ENCODE data around the gene KCNK4. TPM values are rescaled to one million over a fixed set of nuclear protein-coding genes. Genes with fewer than 3 reads are reported as not detected.

Gene KCNK4
- total and polyA plus RNA-seq, 7 donors: 0.71 TPM; not detected in 6

DNA sequence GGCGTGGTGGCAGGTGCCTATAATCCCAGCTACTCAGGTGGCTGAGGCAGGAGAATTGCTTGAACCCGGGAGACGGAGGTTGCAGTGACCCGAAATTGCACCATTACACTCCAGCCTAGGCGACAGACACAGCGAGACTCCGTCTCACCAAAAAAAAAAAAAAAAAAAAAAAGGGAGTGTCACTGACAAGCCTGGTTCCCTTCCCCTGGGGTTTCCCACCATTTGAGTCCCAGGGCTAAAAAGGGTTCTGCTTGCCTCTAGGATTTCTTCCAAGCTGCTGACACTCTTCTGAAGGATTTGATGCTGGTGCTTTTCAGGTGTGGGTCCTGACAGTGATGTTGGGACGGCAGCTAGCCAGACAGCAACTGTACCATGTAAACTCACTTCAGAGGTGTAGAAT, 47.6 kb downstream of the KCNK4 start:
- H3K27me3 ChIP-seq: no peaks in the 10 kb centered on the region
- intact Hi-C loops (cut with DNase I): no loop called here
- H3K36me3 ChIP-seq: no peaks in the 10 kb centered on the region
- DNase-seq: no peak
- TF ChIP-seq POLR2A (IDR thresholded peaks at IDR 0.05) (no peak), EP300 (IDR thresholded peaks at IDR 0.05) (no peak), POLR2AphosphoS5 (IDR thresholded peaks at IDR 0.05) (no peak)
- TF ChIP-seq, protein P1, sequence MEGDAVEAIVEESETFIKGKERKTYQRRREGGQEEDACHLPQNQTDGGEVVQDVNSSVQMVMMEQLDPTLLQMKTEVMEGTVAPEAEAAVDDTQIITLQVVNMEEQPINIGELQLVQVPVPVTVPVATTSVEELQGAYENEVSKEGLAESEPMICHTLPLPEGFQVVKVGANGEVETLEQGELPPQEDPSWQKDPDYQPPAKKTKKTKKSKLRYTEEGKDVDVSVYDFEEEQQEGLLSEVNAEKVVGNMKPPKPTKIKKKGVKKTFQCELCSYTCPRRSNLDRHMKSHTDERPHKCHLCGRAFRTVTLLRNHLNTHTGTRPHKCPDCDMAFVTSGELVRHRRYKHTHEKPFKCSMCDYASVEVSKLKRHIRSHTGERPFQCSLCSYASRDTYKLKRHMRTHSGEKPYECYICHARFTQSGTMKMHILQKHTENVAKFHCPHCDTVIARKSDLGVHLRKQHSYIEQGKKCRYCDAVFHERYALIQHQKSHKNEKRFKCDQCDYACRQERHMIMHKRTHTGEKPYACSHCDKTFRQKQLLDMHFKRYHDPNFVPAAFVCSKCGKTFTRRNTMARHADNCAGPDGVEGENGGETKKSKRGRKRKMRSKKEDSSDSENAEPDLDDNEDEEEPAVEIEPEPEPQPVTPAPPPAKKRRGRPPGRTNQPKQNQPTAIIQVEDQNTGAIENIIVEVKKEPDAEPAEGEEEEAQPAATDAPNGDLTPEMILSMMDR (IDR thresholded peaks at IDR 0.05): no peak
- no peak overlapping the region for H3K4me3 ChIP-seq
- H3K4me1 ChIP-seq: peaks cover 0 to 24% (median 12%) of the 10 kb centered on the region in 4 donors
- 63 to 82% methylated on average over 8 of the region's 8 CpGs for WGBS, 2 donors
- H3K9me3 ChIP-seq: no peaks in the 10 kb centered on the region
- H3K27ac ChIP-seq: no peak overlapping the region

DNA sequence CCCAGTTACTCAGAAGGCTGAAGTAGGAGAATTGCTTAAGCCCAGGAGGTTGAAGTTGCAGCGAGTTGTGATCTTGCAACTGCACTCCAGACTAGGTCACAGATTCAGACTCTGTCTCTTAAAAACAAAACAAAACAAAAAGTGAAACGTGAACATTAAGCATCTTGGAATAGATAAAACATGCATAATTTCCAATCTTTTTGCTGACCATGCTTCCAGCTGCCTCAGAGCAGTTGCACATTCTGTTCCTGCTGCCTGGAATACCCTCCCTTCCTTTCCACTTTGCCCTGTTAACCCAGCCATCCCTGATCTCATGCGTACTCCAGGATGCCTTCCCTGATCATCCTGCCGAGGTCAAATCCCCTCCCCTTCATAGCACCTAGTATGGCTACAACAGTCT, 48.2 kb downstream of the KCNK4 start:
- no peaks in the 10 kb centered on the region for H3K9me3 ChIP-seq
- no peak overlapping the region for H3K4me3 ChIP-seq
- H3K4me1 ChIP-seq: peaks cover 0 to 24% (median 12%) of the 10 kb centered on the region in 4 donors
- H3K27ac ChIP-seq: no peak overlapping the region
- H3K27me3 ChIP-seq: no peaks in the 10 kb centered on the region
- H3K36me3 ChIP-seq: no peaks in the 10 kb centered on the region
- TF ChIP-seq, protein P1 (IDR thresholded peaks at IDR 0.05): no peak
- TF ChIP-seq EP300 (IDR thresholded peaks at IDR 0.05) (no peak), POLR2AphosphoS5 (IDR thresholded peaks at IDR 0.05) (no peak), POLR2A (IDR thresholded peaks at IDR 0.05) (no peak)
- WGBS, 2 donors: 60 to 62% methylated on average over 4 of the region's 4 CpGs
- no peak for DNase-seq
- intact Hi-C loops (cut with DNase I): no loop called here

DNA sequence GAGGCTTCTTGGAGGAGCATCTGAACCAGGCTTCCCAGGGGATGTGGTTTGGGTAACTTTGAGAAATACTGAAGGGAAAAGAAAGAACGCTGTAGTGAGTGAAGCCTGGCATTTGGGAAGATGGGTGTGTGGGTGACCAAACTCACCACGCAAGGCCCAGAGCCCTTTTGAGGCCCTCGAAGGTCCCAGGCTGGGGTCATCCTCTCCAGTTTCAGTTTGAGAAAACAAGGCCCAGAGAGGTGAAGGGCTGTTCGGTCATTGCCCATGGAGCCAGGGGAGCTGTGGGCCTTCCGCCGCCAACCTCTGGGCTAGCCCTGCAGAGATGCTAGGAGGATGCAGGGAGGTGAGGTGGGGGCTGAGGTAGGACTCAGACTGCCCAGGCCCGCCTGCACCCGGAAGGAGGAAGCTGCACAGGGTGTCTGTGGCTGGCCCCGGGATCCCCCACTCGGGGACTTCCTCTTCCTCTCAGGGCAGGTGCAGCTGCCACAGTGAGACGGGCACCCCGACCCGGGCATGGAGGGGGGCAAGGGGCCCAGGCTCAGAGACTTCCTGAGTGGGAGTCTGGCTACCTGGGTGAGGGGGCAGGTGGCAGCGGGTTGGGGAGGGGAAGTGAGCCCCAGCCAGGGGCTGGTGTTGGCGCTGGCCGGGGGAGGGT, 48.8 kb downstream of the KCNK4 start, which contains the start of gene CCDC88B:
TSS of gene CCDC88B (plus strand) at position 451 of the 655 bp plus-strand sequence. CDS start at position 514, 63 bp downstream.
- no peak for DNase-seq
- peaks cover 0 to 24% (median 12%) of the 10 kb centered on the region in 4 donors for H3K4me1 ChIP-seq
- intact Hi-C loops (cut with DNase I): no loop called here
- WGBS, 2 donors: 31 to 45% methylated on average over 16 of the region's 16 CpGs
- no peaks in the 10 kb centered on the region for H3K36me3 ChIP-seq
- TF ChIP-seq, protein P1 (IDR thresholded peaks at IDR 0.05): no peak
- TF ChIP-seq EP300 (IDR thresholded peaks at IDR 0.05) (no peak), POLR2AphosphoS5 (IDR thresholded peaks at IDR 0.05) (no peak), POLR2A (IDR thresholded peaks at IDR 0.05) (no peak)
- H3K27me3 ChIP-seq: no peaks in the 10 kb centered on the region
- no peak within 1 kb of the TSS for H3K27ac ChIP-seq
- H3K9me3 ChIP-seq: no peaks in the 10 kb centered on the region
- H3K4me3 ChIP-seq: peak within 1 kb of the TSS in 2 of 4 donors; percentile 8 to 36

DNA sequence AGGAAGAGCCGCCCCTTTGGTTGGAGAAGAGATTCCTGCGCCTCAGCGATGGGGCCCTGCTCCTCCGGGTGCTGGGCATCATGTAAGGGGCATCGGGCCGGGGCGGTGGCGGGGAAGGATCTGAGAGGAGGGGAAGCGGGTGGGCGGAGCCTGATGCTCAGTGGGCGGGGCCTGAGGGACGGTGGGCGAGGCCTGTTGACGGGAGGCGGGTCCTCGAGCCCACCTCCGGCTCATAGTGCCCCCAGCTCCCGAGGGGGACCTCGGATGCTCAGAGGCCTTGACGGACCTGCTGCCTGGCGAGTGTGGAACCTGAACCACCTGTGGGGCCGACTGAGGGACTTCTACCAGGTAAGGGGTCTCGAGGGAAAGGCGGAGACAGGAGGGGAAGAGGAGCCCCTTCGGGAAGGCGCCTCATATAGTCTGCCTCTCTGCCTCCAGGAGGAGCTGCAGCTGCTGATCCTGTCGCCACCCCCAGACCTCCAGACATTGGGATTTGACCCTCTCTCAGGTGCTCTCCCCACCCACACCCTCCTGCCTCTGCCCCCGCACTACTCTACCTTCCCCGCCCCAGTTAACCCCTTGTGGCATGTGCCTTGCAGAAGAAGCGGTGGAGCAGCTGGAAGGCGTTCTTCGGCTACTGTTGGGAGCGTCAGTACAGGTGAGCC, 49.7 kb downstream of the KCNK4 start:
- Histone ChIP-seq H3K27ac (no peak overlapping the region), H3K27me3 (no peaks in the 10 kb centered on the region), H3K36me3 (no peaks in the 10 kb centered on the region), H3K9me3 (no peaks in the 10 kb centered on the region), H3K4me3 (peak overlapping the region in 2 of 4 donors; percentile 8 to 36), H3K4me1 (peaks cover 0 to 24% (median 12%) of the 10 kb centered on the region in 4 donors)
- intact Hi-C loops (cut with DNase I): no loop called here
- WGBS, 2 donors: 32 to 73% methylated on average over 33 of the region's 33 CpGs
- TF ChIP-seq EP300 (IDR thresholded peaks at IDR 0.05): no peak
- no peak for TF ChIP-seq POLR2A (IDR thresholded peaks at IDR 0.05)
- TF ChIP-seq POLR2AphosphoS5 (IDR thresholded peaks at IDR 0.05): no peak
- TF ChIP-seq, protein P1 (IDR thresholded peaks at IDR 0.05): no peak
- DNase-seq: no peak
